OCI-LY3 (cell line): ENCODE data around the gene VOPP1.

Experiments
- EZH2phosphoT487 ChIP-seq: fragments of 200-600 bp; shearing (Covaris generic); IDR thresholded peaks from 2 replicates; pipeline ENCODE4 v1.6.1; 2018; ENCODE audit warnings: antibody characterized with exemption, mixed run types, low read depth
- TF ChIP-seq, protein P1 (sequence below): fragments of 200-600, 300-600 bp; sonication (generic); IDR thresholded peaks from 2 replicates; pipeline ENCODE4 v1.5.1; 2014; ENCODE audit warnings: antibody characterized with exemption, low read length, low read depth

GRCh38 chr7:55549457-55549856 is 22.8 kb downstream of the VOPP1 start:
- TF ChIP-seq, protein P1, sequence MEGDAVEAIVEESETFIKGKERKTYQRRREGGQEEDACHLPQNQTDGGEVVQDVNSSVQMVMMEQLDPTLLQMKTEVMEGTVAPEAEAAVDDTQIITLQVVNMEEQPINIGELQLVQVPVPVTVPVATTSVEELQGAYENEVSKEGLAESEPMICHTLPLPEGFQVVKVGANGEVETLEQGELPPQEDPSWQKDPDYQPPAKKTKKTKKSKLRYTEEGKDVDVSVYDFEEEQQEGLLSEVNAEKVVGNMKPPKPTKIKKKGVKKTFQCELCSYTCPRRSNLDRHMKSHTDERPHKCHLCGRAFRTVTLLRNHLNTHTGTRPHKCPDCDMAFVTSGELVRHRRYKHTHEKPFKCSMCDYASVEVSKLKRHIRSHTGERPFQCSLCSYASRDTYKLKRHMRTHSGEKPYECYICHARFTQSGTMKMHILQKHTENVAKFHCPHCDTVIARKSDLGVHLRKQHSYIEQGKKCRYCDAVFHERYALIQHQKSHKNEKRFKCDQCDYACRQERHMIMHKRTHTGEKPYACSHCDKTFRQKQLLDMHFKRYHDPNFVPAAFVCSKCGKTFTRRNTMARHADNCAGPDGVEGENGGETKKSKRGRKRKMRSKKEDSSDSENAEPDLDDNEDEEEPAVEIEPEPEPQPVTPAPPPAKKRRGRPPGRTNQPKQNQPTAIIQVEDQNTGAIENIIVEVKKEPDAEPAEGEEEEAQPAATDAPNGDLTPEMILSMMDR, result no peak
- TF ChIP-seq EZH2phosphoT487, result no peak
